A172 (cell line): ENCODE data around the gene SPACA7. TPM values are rescaled to one million over a fixed set of nuclear protein-coding genes. Genes with fewer than 3 reads are reported as not detected.
A peak's percentile ranks its signal among the peaks of the same experiment; 100 is the strongest.

Source experiments
- DNase-seq: peaks from one replicate; pipeline ENCODE4 v3.0.0-alpha.2; 2015; ENCODE audit warnings: low spot score
- total RNA-seq: library from RNA; depleted of rRNA; stranded (reverse); fragments of >200 nt; shearing (Covaris generic); gene quantifications from 2 replicates; pipeline ENCODE4 v1.2.3, GENCODE V29; 2014; rRNA removed

SPACA7 gene, protein sequence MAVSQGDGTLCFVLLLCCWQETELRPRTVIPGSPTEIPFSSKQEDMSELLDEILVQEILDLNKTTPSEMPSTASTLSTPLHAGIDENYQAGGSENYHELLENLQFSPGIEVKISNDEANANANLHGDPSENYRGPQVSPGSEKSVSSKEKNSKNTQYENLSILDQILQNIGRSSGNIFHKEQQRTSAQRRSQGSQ
- not detected in 2 replicates for total RNA-seq

DNA sequence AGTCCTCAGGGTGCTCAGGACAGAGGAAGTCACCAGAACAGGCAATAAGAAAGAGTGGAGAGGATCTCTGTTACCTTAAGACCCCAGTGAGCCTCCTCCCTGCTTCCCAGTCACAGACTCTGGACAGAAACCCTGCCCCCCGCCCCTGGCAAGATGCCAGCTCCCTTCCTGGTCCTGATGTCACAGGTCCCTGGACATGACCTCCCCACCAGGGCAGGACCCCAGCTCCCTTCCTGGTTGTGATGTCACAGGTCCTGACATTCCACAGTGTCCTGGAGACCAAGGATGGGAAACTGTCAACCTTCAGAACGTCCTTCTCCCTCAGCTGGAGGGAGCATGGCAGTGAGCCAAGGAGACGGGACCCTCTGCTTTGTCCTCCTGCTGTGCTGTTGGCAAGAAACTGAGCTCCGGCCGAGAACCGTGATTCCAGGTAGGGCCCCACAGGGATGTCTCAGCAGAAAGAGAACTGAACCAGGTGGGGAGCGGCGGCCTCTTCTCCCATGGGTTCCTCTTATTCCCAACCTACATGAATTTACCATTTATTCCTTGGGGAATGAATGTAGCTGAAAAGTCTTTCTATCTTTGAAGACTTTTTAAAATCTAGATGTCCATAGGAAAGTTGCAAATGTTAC lies at the start of gene SPACA7:
Gene SPACA7 (plus strand): TSS at position 306 of the 632 bp plus-strand sequence. CDS start 31 bp downstream, at position 337.
- no peak for DNase-seq

DNA sequence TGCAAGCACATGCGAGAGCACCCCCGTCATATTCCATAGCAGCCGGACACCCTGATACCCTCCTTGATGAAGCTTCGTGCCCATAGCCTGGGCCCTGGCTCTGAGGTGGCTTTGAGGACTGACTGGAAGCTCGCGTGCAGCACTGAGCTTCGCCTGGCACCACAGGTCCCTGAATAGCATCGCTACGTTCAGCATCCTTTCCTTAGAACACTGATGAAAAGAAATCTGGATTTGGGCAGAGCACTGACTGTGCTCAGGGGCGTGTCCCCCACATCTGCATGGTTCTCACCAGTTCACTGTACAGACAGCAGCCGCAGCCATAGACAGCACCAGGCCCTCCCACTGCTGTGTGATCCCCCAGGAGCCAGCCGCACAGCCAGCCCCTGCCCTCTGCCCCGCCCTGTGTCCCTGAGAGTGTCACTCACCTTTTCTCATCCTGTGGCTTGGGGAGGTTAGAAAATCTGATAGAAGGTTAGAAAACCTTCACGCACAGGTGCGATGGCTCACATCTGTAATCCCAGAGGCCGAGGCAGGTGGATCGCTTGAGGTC lies 49.3 kb upstream of the SPACA7 start:
- DNase-seq = no peak

DNA sequence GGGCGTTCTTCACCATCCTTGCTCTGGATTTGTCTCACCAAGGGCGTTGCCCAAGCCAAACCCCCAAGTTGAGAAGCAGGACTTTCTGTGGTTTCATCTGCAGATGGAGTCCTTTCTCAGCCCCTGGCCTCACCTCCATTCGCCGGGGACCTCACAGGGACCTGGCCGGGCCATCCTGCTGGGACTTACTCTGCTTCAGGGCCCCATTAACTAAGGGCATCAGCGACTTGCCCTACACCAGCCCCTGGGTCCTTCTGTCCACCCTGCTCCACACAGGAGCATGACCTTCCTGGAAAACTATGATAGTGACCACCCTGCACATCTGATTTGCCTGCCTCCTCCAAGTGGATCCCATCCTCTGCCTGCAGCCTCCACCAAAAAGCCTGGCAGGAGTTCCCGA lies 47.2 kb upstream of the SPACA7 start:
- no peak for DNase-seq

DNA sequence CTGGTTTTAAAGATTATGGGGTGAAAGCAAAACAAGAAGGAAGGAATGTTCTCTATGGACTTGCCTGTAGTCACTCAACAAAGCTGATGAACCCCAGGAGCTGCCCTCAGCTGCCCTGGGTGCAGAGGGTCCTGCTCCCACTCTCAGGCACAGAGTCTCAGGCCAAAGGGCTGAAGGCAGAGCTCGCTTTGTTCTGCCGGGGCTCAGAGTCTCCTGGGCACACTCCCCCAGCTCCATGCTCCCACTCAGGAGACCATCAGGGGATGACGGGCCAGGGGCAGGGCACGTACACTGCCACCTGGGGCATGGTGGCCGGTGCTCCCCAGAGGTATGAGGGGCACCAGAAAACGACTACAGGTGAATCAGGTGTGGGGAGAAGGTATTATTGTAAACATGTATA lies 46.8 kb upstream of the SPACA7 start:
- no peak for DNase-seq

DNA sequence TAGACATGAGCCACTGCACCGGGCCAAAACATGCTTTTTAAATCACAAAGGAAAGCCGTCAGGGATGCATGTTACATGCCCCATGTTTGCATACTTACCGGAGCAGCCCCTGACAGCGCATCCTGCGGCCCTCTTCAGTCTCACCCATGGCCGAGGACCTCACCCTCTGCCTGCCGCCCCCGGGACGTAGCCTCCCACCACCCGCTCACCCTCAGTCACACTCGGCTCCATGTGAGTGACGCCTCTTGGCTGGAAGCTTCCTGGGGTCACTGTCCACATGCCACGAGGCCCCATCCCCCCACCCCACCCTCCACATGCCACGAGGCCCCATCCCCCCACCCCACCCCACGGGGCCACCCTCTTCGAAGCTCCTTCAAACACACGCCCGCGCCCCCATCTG lies 46.1 kb upstream of the SPACA7 start:
- no peak for DNase-seq

DNA sequence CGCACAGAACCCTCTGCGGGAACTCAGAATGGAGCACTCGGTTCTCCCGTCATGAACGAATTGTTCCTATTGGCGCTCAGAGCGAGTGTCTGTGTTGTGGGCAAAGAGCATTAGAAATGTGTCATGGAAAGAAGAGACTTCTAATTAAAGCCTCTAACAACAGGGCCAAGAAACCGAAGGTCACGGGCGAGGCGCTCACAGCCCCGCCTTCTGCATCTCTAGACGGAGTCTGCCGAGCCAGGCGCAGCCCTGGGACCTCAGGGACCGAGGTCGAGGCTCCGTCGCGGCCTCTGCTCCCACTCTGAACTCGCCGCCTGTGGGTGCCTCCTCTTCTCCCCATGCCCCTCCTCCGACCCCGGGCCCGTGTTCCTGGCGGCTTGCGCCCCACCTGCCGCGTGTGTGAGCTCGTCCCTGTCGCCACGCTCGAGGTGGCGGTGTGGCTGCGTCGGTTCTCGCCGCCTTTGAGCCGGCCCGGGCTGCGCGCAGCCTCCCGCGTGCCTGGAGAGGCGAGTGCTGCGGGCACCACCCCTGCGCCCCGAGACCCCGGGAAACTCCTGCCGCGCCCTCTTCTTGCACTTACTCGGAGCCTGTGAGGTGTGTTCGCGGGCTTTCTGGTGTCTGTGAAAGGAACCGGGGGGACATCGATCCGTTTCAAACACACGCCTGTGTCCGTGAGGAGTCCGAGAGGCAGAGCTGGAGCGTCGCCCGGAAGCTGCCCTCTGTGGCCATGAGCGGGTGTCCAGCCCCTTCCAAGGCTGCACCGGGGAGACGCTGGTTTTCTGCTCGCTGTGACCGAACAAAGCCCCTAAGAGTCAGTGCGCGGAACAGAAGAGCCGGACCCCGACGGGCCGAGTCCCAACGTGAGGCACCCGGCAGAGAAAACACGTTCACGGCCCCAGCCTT lies 45.4 kb upstream of the SPACA7 start:
- no peak for DNase-seq

DNA sequence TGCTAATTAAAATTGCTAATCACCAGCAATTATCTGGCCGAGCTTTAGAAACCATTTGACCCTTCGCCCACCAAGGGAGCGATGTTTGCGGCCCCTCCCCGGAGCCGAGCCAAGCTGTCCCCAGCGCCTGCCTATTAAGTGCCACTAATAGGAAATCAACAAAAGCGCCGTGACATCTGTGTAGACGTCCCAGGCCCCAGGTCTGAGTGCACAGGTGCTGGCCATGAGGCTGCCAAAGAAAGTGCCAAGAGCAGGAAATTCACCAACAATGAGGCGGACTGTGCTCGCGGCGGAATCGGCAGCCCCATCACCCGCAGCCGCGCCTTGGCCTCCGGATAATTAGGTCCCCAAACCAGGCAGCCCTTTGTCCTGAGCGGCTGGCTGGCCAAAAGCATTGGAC lies 44.5 kb upstream of the SPACA7 start:
- no peak for DNase-seq

DNA sequence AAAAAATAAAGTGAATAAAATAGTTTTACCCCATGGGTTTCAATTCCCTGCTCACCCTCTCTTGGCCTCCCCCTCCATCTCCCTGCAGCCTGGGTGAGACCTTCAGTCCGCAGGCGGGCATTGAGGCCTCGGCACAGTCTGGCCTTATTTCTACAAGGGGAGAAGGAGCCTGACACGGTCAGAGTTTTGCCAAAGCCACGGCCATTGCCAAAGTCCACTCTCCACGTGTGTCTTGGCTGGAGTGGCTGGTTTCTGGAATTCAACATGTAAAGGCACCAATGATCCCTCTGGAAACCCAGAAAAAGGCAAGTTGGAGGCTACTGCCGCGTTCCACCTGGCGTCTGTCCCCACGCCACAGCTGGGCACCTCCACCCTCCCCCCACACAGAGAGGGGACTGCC lies 43.4 kb upstream of the SPACA7 start:
- no peak for DNase-seq

DNA sequence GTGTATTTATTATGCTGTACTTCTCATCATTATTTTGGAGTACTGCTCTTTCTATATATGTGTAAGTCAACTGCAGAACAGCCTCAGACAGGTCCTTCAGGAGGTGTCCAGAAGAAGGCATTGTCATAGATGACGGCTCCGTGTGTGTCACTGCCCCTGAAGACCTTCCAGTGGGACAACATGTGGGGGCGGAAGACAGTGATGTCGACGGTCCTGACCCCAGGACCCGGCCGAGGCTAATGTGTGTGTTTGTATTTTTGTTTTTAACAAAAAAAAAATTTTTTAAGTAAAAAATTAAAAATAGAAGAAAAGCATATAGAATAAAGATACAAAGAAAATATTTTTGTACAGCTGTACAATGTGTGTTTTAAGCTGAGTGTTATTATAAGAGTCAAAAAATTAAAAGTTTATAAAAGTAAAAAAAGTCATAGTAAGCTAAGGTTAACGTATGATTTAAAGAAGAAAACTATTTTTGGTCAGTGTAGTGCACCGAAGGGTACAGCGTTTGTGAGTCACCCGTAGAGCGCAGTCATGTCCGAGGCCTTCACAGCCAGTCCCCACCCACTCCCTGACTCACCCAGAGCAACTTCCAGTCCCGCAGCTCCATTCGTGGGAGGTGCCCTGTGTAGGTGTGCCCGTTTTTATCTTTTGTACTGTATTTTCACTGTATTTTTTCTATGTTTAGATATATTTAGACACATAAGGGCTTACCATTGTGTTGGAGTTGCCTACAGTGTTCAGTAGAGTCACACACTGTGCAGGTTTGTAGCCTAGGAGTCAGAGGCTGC lies 42.2 kb upstream of the SPACA7 start:
- peak; percentile 78 for DNase-seq

DNA sequence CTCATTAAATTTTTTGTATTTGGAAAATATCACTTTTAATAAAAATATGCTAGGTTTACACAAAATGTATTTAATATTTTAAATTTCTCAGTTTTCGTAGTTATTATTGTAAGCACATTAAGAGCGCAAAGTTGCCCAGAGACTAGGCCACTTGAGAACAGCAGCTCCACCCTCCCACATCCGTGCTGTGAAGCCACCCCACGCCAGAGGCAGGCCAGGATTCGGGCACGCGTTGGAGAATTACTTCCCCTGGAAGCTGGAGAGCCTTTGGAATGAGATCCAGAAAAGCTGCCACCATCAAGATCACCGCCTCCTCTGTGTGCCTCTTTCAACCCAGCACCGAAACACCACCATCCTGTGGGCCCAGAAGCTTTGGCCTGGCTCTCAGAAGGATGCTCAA lies 41.0 kb upstream of the SPACA7 start:
- no peak for DNase-seq

DNA sequence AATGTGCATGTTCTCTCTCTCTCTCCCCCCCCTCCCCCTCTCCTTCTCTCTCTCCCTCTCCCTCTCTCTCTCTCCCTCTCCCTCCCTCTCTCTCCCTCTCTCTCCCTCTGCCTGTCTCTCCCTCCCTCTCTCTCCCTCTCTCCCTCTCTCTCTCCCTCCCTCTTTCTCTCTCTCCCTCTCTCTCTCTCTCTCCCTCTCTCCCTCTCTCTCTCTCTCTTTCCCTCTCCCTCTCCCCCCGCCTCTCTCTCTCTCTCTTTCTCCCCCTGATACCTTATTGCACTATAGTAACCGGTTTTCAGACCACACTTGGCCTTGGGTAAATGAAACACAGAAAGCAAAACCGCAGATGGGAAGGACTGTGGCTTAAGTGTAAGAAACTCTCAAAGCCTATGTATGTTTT lies 34.7 kb upstream of the SPACA7 start:
- DNase-seq = no peak

DNA sequence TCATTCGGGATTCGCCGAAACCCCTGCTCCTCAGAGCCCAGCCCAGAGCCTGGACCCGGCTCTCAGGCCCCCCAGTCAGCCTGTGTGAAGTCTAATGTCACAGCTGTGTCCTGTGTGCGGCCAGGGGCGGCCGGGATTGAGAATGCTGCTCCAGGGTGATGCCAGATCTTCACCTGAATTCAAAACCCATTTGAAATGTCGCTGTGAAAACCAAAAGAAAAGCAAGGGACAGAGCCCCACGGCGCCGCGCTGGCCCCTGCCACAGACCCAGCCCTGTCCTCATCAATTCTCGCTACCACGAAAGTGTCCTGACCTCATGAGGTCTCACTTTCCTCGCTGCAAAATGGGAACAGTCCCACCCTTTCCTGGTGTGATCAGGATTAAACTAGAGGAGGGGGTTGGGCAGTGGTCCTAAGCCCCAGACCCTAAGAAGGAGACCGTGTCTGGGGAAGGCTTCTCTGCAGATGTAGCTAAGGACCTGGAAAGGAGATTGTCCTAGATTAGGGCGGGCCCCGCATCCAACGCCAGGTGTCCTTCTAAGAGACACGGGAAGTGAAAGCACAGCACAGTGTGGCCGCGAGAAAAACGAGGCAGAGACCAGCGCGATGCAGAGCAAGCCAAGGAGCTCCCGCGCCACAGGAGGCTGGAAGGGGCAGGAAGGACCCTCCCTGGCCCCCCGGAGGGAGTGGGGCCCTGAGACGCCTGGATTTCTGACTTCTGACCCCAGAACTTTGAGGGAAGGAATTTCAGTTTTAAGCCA lies 34.0 kb upstream of the SPACA7 start:
- DNase-seq = no peak

DNA sequence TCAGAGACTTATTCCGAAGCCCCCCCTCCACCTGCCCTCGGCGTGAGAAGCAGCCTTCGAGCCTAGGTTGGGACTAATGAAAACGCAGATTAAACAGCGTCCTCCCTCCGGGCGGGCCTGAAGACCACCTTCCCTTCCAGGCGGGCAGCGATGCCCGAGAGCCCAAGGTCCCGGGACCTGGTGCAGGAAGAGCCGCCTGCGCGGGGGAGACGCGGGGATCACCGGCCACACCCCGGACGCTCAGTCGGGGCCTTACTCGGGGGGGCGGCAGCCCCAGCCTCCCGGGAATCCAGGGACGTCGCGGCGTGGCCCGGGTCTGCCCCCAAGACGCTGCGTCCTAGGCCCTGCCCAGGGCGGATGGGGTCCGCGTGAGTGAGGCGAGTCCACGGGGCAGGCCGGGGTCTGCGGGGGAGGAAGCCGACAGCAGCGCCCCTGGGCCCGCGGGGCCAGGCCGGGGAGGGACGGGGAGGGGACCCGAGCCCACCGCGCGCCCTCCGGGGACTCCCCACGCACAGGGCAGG lies 33.3 kb upstream of the SPACA7 start:
- no peak for DNase-seq

DNA sequence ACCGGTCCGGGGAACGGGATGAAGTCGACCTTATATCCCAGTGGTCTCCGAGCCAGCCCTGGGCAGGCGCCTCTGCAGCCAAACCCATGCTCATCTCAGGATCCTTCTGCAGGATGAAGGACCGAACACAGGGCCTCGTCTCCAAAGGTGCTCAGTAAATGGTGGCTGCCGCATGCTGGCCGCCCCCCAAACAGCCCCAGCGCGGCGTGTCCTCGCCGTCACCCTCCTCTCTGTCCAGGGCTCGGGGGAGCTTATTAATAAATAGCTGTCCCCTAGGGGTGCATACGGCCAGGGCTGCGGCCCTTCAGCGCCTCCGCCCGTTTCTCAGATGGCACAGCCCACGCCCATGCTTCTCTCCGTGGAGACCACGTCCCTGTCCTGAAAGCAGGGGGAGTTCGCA lies 32.6 kb upstream of the SPACA7 start:
- DNase-seq = no peak

DNA sequence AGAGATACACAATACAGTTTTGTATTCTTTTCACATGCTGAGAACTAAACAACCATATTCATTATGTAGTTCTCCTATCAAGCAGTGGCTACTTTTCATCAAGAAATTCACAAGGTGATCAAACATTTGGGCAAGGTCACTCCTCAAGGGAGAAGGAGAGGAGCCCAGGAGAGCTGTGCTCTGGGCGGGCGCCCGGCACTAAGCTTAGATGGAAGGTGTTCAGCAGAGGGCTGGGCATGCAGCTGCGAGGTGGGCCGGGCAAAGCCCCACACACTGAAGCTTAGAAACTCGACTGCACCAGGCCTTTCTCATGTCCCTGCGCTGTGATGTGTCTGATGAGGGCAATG lies 30.4 kb upstream of the SPACA7 start:
- DNase-seq = no peak

DNA sequence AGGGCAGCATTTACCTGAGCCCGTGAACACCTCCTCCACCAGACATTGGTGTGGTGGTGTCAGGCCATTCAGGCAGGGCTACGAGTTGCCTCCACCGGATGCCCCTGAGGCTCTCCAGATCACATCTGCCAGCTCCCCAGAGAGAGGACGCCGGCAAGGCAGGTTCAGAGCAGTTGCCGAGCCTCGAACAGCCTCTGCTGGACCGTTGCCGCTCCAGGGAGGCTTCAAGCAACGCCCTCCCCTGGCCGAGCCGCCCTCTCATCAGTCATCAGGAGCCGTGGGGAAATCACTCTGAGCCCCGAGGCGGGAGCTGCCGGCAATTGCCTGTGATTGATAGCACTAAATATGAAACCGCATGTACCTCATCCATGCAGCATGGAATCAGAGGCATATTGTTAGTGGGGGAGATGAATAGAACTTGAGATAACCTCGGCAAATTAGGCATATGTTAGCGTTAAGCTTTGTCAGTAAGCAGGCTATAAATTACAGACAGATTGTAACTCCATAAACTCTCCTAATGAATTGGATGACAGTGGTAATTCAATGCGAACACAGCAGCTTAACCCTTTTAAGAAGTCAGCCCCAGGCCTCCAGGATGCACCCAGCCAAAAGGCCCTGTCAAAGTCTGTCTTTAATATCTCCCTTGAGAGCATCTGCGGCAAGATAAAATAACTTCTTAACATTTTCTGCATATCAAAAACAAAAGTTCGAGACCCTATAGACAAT lies 29.8 kb upstream of the SPACA7 start:
- DNase-seq = peak; percentile 10

DNA sequence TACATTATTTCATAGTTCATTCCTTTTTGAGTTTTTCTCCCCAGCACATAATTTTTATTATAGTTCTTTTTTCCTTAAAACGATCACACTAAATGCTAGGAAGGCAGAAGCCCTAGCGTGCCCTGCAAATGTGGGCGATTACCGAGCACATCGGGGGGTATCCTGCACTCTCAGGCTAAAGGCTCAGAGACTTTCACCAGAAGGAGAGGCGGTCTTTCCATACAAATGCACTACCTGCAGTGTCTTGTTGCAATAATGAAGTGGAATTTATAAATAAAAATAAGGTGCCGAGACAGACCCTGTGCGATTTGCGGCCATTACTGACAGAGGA lies 29.3 kb upstream of the SPACA7 start:
- DNase-seq = no peak

DNA sequence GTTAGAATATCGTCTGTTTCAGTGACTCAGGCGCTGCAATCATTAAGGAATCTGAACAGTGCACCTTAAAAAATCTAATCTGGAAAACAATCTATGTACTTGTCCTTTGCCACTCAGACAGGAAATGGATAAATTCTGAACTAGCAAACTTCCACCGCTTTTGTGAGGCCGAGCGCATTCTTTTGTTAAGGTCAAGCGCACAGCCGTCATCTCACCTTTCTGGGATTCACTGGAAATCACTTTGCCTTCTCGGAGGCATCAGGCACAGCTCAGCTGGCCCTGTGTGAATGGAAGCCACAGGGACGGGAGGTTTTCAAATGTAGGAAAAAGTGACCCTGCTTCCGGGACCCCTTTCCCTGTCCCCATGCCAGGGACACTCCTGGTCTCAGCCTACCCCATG lies 28.2 kb upstream of the SPACA7 start:
- no peak for DNase-seq

DNA sequence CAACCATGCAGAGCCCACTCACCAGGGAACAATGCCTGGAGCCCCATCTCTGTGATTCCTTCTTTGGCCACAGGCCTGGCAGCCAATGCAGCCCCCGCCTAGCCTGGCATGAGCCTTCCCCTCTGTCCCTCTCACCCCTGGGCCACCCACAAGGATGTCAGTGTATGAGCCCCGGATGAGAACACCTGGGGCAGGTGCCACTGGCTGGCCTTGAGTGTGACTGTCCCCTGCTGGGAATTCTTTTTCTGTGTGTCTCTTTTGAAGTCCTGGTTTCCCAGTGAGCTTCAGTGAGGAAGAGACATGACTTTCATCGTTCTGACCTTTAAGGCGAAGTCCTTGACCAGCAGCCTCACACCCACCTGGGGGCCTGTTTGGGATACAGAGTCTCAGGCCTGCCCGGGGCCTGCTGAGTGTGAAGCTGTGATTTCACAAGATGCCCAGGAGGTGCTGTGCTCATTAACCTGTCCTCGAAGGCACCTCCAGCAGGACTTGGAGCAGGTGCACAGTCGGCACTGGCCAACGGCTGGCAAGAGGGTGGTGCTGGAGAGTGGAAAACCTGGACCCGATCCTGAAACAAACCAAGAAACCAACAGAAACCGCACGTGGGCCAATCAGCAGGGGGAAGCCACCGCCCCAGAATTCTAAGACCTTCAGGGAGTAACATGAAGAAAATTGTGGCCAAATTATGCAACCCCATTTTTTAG lies 27.4 kb upstream of the SPACA7 start:
- DNase-seq = no peak

DNA sequence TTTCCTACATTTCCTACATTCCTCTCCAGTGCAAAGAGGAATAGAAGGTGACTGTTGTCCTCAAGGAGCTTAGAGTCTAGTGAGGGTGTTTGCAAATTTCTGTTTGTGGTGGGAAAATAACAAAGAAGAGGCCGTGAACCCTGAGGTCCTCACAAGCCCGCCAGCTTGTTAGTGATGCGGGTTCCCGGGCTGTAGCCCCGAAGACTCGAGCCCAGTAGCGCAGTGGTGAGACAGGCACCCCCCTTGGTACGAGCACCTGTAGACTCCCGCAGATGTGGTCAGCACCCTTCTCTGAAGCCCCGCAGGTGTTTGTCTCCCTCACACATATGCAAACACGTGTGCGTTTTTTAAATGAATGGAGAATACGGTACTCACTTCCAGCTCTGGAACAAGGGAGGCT lies 26.5 kb upstream of the SPACA7 start:
- DNase-seq = no peak
